Heart left ventricle (tissue), 13 donors: Measurements from ENCODE around the gene SLC9A9.

ENCODE experiments used
- POLR2A ChIP-seq, 2 donors: fragments of 450-650 bp; IDR thresholded peaks; one replicate each; pipeline ENCODE4 v1.6.1; 2017; ENCODE audit warnings: antibody characterized with exemption in 2 of 2, mild to moderate bottlenecking in 2 of 2, moderate library complexity in 2 of 2
- TF ChIP-seq, protein P1 (sequence below), 12 donors: fragments of 200-600 bp; sonication (generic) in 4 of 12; IDR thresholded peaks; one replicate each; pipeline versions ENCODE4 v1.5.0 to v1.8.0; 2018 to 2022; ENCODE audit warnings: antibody characterized with exemption in 12 of 12, mild to moderate bottlenecking in 5 of 12
- donor health status: ischemic (EF 13 %, LVEDD 7.1; RV severe dilation, severe dysfunction).
- donor health status: DM: no; HTN: yes; CAD: no.
- donor health status: DM: no; HTN: no; CAD: no.
- donor health status: ischemic (EF 25% LVEDD 6.9; RV normal size, moderate dysfunction).
- donor health status: ischemic (EF 25% LVEDD 5.7; RV mildly dilated, moderate dysfunction).
- donor health status: ischemic (EF 35%, LVEDD 5.7; RV mildly dilated, moderate dysfunction).
- donor health status: nonischemic (EF 11% LVEDD 7.7; RV severe dilation, severe dysfunction).
- donor health status: DM: yes; HTN: yes; CAD: no.
- donor health status: PGD.
- donor health status: ischemic (EF 29% LVEDD 5.4; RV normal size, mild dysfunction).
- donor health status: nonischemic (EF 23%, LVEDD 6.1; RV moderate dilation, normal function).

- TF ChIP-seq, protein P1, sequence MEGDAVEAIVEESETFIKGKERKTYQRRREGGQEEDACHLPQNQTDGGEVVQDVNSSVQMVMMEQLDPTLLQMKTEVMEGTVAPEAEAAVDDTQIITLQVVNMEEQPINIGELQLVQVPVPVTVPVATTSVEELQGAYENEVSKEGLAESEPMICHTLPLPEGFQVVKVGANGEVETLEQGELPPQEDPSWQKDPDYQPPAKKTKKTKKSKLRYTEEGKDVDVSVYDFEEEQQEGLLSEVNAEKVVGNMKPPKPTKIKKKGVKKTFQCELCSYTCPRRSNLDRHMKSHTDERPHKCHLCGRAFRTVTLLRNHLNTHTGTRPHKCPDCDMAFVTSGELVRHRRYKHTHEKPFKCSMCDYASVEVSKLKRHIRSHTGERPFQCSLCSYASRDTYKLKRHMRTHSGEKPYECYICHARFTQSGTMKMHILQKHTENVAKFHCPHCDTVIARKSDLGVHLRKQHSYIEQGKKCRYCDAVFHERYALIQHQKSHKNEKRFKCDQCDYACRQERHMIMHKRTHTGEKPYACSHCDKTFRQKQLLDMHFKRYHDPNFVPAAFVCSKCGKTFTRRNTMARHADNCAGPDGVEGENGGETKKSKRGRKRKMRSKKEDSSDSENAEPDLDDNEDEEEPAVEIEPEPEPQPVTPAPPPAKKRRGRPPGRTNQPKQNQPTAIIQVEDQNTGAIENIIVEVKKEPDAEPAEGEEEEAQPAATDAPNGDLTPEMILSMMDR (IDR thresholded peaks at IDR 0.05), result no peak
- no peak for TF ChIP-seq POLR2A (IDR thresholded peaks at IDR 0.05)
These were observed 365.1 kb downstream of the SLC9A9 start for GRCh38 chr3:143483214-143483613.
